Measurements from ENCODE around the gene OR56B4.
"Not testable (repeated sequence)": the region's sequence is repeated elsewhere in the genome, so short reads cannot be mapped to it uniquely, and the experiment has no call there.

OR56B4 gene

GRCh38 chr11:6107384-6107783 is at the start of gene OR56B4:
Gene OR56B4, plus strand, starts transcription at chr11:6107684. Its CDS starts 95 bp downstream, at chr11:6107779.
- ATAC-seq (ENCODE audit: low read depth); H3K4me1 Mint-ChIP-seq; H3K27ac Mint-ChIP-seq; H3K9me3 Mint-ChIP-seq; H3K4me3 Mint-ChIP-seq; H3K36me3 Mint-ChIP-seq; H3K27me3 Mint-ChIP-seq; DNase-seq (ENCODE audit: low spot score in 2 of 2): not testable (repeated sequence)

- H3K9me3 Mint-ChIP-seq = peaks cover 1% of the 10 kb centered on the region
- peaks cover 15% of the 10 kb centered on the region for H3K27me3 Mint-ChIP-seq
- H3K36me3 Mint-ChIP-seq = no peaks in the 10 kb centered on the region
- H3K4me1 Mint-ChIP-seq = no peaks in the 10 kb centered on the region
- no peak for DNase-seq (ENCODE audit: low spot score in 2 of 2)
- ATAC-seq (ENCODE audit: low read depth) = no peak
- H3K27ac Mint-ChIP-seq = no peak overlapping the region
- H3K4me3 Mint-ChIP-seq = no peak overlapping the region
These were observed 46.0 kb upstream of the OR56B4 start for GRCh38 chr11:6061475-6061874.

GRCh38 chr11:6062691-6063358 is 44.7 kb upstream of the OR56B4 start:
- Mint-ChIP-seq H3K36me3 (no peaks in the 10 kb centered on the region), H3K4me1 (no peaks in the 10 kb centered on the region), H3K27ac (no peak overlapping the region), H3K27me3 (peaks cover 12% of the 10 kb centered on the region), H3K9me3 (no peaks in the 10 kb centered on the region), H3K4me3 (no peak overlapping the region)
- no peak for DNase-seq (ENCODE audit: low spot score in 2 of 2)
- ATAC-seq (ENCODE audit: low read depth) = no peak

- no peak overlapping the region for H3K27ac Mint-ChIP-seq
- no peak for ATAC-seq (ENCODE audit: low read depth)
- H3K36me3 Mint-ChIP-seq = no peaks in the 10 kb centered on the region
- peaks cover 16% of the 10 kb centered on the region for H3K27me3 Mint-ChIP-seq
- H3K9me3 Mint-ChIP-seq = no peaks in the 10 kb centered on the region
- no peaks in the 10 kb centered on the region for H3K4me1 Mint-ChIP-seq
- no peak for DNase-seq (ENCODE audit: low spot score in 2 of 2)
- H3K4me3 Mint-ChIP-seq = no peak overlapping the region
These were observed 40.0 kb upstream of the OR56B4 start for GRCh38 chr11:6067502-6067901.

GRCh38 chr11:6076443-6076842 is 31.0 kb upstream of the OR56B4 start:
- H3K36me3 Mint-ChIP-seq, H3K27ac Mint-ChIP-seq: not testable (repeated sequence)
- H3K9me3 Mint-ChIP-seq = peaks cover 16% of the 10 kb centered on the region

GRCh38 chr11:6077723-6078122 is 29.8 kb upstream of the OR56B4 start:
- Mint-ChIP-seq H3K27ac (no peak overlapping the region), H3K4me1 (no peaks in the 10 kb centered on the region), H3K4me3 (no peak overlapping the region), H3K9me3 (peaks cover 16% of the 10 kb centered on the region), H3K36me3 (no peaks in the 10 kb centered on the region), H3K27me3 (peaks cover 4% of the 10 kb centered on the region)
- ATAC-seq (ENCODE audit: low read depth) (no peak), DNase-seq (ENCODE audit: low spot score in 2 of 2) (no peak)

More at GRCh38 chr11:6076443-6076842, 31.0 kb upstream of the OR56B4 start:
- ATAC-seq (ENCODE audit: low read depth); H3K4me1 Mint-ChIP-seq; DNase-seq (ENCODE audit: low spot score in 2 of 2); H3K4me3 Mint-ChIP-seq: not testable (repeated sequence)
- H3K27me3 Mint-ChIP-seq = peaks cover 13% of the 10 kb centered on the region

GRCh38 chr11:6079463-6079862 is 28.0 kb upstream of the OR56B4 start:
- DNase-seq (ENCODE audit: low spot score in 2 of 2) (no peak), ATAC-seq (ENCODE audit: low read depth) (no peak)
- Mint-ChIP-seq H3K4me1 (no peaks in the 10 kb centered on the region), H3K27ac (no peak overlapping the region), H3K9me3 (peaks cover 14% of the 10 kb centered on the region), H3K27me3 (no peaks in the 10 kb centered on the region), H3K4me3 (no peak overlapping the region), H3K36me3 (no peaks in the 10 kb centered on the region)

GRCh38 chr11:6083129-6083528 is 24.4 kb upstream of the OR56B4 start:
- H3K27ac Mint-ChIP-seq = no peak overlapping the region
- H3K4me1 Mint-ChIP-seq = no peaks in the 10 kb centered on the region
- H3K27me3 Mint-ChIP-seq = no peaks in the 10 kb centered on the region
- no peak overlapping the region for H3K4me3 Mint-ChIP-seq
- peaks cover 4% of the 10 kb centered on the region for H3K9me3 Mint-ChIP-seq
- DNase-seq (ENCODE audit: low spot score in 2 of 2) (no peak), ATAC-seq (ENCODE audit: low read depth) (no peak)
- H3K36me3 Mint-ChIP-seq = no peaks in the 10 kb centered on the region

- Mint-ChIP-seq H3K27me3 (no peaks in the 10 kb centered on the region), H3K4me1 (no peaks in the 10 kb centered on the region), H3K4me3 (no peak overlapping the region), H3K27ac (no peak overlapping the region), H3K36me3 (no peaks in the 10 kb centered on the region), H3K9me3 (peaks cover 4% of the 10 kb centered on the region)
- no peak for ATAC-seq (ENCODE audit: low read depth)
- no peak for DNase-seq (ENCODE audit: low spot score in 2 of 2)
These were observed 22.9 kb upstream of the OR56B4 start for GRCh38 chr11:6084587-6084986.

- no peak overlapping the region for H3K27ac Mint-ChIP-seq
- H3K36me3 Mint-ChIP-seq = no peaks in the 10 kb centered on the region
- no peak overlapping the region for H3K4me3 Mint-ChIP-seq
- H3K9me3 Mint-ChIP-seq = peaks cover 4% of the 10 kb centered on the region
- no peak for ATAC-seq (ENCODE audit: low read depth)
- no peaks in the 10 kb centered on the region for H3K27me3 Mint-ChIP-seq
- DNase-seq (ENCODE audit: low spot score in 2 of 2) = no peak
- no peaks in the 10 kb centered on the region for H3K4me1 Mint-ChIP-seq
These were observed 13.3 kb upstream of the OR56B4 start for GRCh38 chr11:6094186-6094585.

- Mint-ChIP-seq H3K27me3 (peaks cover 1% of the 10 kb centered on the region), H3K36me3 (no peaks in the 10 kb centered on the region), H3K9me3 (peaks cover 1% of the 10 kb centered on the region), H3K4me1 (no peaks in the 10 kb centered on the region), H3K27ac (no peak overlapping the region), H3K4me3 (no peak overlapping the region)
- ATAC-seq (ENCODE audit: low read depth) = no peak
- DNase-seq (ENCODE audit: low spot score in 2 of 2) = no peak
These were observed 11.7 kb upstream of the OR56B4 start for GRCh38 chr11:6095798-6096197.

- no peak overlapping the region for H3K27ac Mint-ChIP-seq
- no peaks in the 10 kb centered on the region for H3K4me1 Mint-ChIP-seq
- H3K36me3 Mint-ChIP-seq = no peaks in the 10 kb centered on the region
- no peak for DNase-seq (ENCODE audit: low spot score in 2 of 2)
- H3K9me3 Mint-ChIP-seq = peaks cover 1% of the 10 kb centered on the region
- no peak overlapping the region for H3K4me3 Mint-ChIP-seq
- ATAC-seq (ENCODE audit: low read depth) = no peak
- peaks cover 1% of the 10 kb centered on the region for H3K27me3 Mint-ChIP-seq
These were observed 11.1 kb upstream of the OR56B4 start for GRCh38 chr11:6096417-6096816.

GRCh38 chr11:6099577-6099976 is 7.9 kb upstream of the OR56B4 start:
- Mint-ChIP-seq H3K27me3 (peaks cover 3% of the 10 kb centered on the region), H3K4me3 (no peak overlapping the region), H3K4me1 (no peaks in the 10 kb centered on the region), H3K36me3 (no peaks in the 10 kb centered on the region), H3K27ac (no peak overlapping the region), H3K9me3 (no peaks in the 10 kb centered on the region)
- no peak for DNase-seq (ENCODE audit: low spot score in 2 of 2)
- no peak for ATAC-seq (ENCODE audit: low read depth)

GRCh38 chr11:6110011-6110410 is 2.5 kb downstream of the OR56B4 start:
- no peak overlapping the region for H3K27ac Mint-ChIP-seq
- H3K36me3 Mint-ChIP-seq = no peaks in the 10 kb centered on the region
- H3K9me3 Mint-ChIP-seq = peaks cover 7% of the 10 kb centered on the region
- DNase-seq (ENCODE audit: low spot score in 2 of 2) (no peak), ATAC-seq (ENCODE audit: low read depth) (no peak)
- H3K4me3 Mint-ChIP-seq = no peak overlapping the region
- H3K27me3 Mint-ChIP-seq = peaks cover 11% of the 10 kb centered on the region
- no peaks in the 10 kb centered on the region for H3K4me1 Mint-ChIP-seq

- H3K27me3 Mint-ChIP-seq = peaks cover 11% of the 10 kb centered on the region
These were observed 4.2 kb downstream of the OR56B4 start for GRCh38 chr11:6111673-6112072.

More at GRCh38 chr11:6111673-6112072, 4.2 kb downstream of the OR56B4 start:
- no peak for ATAC-seq (ENCODE audit: low read depth)
- DNase-seq (ENCODE audit: low spot score in 2 of 2) = no peak
- Mint-ChIP-seq H3K4me3 (no peak overlapping the region), H3K4me1 (no peaks in the 10 kb centered on the region), H3K9me3 (peaks cover 8% of the 10 kb centered on the region), H3K27ac (no peak overlapping the region), H3K36me3 (no peaks in the 10 kb centered on the region)
